ENCODE data around the gene CREB3. TPM values are rescaled to one million over a fixed set of nuclear protein-coding genes. Genes with fewer than 3 reads are reported as not detected.

CREB3 gene
- polyA plus RNA-seq, 10 donors = 20.9 to 29.3 (median 25.4) TPM

DNA sequence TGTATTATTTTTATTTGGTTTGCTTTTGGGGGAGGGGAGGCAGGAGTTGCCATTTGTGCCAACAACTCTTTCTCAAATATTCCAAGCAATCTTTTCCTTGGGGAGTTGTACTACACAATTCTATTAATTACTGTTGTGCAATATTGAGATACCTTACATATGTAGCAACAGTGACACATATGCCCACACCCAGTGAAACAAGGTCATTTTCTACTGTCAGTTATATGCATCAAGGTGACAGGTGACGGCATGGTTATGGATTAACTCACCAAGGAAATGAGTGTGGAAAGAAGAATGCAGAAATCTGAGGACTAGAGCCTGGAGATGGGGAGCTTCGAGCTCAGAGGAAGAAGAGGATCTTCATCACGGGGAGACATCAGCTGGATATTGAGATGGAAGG, 39.5 kb downstream of the CREB3 start:
- no peak for DNase-seq

DNA sequence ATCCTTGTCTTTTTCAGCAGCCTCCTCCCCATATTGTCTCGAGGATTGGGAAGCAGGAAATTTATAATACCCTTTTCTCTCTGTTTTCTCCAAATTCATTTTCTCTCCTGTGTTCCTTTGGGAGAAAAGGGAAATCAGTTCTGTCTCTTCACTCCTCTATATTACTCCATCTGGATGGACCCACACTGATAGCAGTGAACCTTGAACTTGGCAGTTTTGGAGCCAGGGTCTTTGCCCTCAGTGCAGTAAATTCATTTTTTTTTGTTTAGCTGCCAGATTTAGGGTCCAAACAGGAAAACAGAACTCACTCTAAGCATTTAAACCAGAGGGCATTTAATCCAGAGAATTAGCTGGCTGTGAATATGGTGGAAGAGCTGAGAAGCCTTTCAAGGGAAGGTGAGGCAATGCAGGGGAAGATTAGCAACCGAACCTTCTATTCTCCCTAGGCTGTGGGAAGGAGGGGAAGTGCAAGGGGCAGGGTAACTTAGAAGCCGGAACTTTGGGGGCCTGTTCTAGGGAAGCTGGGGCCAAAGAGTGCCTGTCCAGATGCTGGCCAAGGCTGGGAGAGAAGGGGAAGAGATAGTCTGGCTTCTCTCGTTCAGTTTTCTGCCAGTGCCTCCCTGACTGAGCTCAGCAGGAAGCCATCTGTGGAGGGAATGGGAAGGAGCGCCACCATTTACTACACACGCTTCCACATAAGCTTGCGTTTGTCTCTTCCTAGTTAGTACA, 42.6 kb downstream of the CREB3 start:
- peak in 1 of 3 donors; percentile 44 for DNase-seq

DNA sequence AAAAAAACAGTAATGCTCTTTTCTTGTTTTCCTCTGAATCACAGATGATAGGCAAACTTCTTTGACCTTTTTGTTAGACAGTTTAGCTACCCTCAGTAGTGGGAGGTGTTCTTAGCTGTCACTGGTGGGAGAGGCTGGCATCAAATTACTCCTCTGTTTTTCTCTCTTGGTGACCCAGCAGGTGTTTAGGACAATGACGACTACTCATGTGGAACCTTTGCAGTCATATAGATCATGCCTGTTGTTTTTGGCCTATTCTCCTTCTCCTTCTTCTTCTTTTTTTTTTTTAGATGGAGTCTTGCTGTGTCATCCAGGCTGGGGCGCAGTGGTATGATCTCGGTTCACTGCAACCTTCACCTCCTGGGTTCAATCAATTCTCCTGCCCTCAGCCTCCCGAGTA, 43.6 kb downstream of the CREB3 start:
- DNase-seq = no peak

DNA sequence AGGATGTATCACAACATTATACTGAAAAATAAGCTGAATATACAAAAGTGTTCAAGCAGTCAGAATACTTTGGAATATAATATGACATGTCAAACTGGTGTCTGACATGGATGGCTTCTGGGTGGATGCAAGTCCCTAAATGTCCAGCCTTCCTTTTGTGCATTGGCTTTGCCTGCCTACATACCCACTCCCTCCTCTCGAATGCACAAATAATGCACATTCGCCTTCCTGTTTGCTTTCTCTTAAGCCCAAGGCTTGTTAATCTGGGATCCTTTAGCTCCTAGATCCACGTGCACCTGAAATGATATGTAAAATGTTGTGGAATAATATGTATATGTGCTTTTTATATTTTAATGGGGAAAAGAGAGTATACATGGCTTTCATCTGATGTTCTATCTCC, 46.0 kb downstream of the CREB3 start:
- DNase-seq = no peak

DNA sequence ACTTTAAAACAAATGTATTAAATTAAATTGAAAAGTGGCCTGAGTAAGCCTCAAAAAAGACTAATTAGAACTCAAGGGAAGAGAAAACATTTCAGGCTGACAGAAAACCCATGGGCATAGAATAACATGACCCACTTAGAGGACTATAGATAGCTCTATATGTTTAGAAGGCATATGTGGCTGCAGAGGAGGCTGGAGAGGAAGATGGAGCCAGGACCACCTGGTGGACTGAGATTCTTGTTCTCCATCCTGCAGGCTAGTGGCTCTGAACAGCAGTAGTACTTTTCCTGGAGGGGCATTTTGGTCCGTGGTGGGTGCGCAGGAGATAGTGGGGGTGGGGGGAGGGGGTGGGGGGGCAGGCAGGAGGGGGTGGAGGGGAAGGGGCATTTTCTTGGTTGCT, 48.6 kb downstream of the CREB3 start:
- DNase-seq = no peak

DNA sequence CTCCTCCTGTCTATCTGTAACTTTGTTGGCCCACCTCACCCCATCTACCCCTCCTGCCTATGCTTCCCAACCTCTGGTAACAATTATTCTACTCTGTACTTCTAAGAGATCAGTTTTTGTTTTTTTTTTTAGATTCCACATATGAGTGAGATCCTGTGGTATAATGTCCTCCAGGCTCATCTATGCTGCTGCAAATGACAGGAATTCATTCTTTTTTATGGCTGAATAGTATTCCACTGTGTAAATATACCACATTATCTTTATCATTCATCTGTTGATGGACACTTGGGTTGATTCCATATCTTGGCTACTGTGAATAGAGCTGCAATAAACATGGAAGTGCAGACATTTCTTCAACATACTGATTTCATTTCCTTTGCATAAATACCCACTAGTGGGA, 51.0 kb downstream of the CREB3 start:
- no peak for DNase-seq

Other genes starting within 250 kb of the CREB3 start
- gene RUSC2, start 242.6 kb upstream of the CREB3 start, polyA plus RNA-seq (ENCODE audit: insufficient read length in 10 of 10) = 10 to 100 TPM; 42.8 to 61.2 (median 54.5) TPM
- gene TESK1, start 127.4 kb upstream of the CREB3 start, polyA plus RNA-seq (ENCODE audit: insufficient read length in 10 of 10) = 10 to 100 TPM; 30.3 to 41.7 (median 33.7) TPM
- 1 to 10 TPM; 1.1 to 3.1 (median 1.7) TPM for gene CD72, start 114.3 kb upstream of the CREB3 start, polyA plus RNA-seq (ENCODE audit: insufficient read length in 10 of 10)
- gene SIT1, start 81.7 kb upstream of the CREB3 start, polyA plus RNA-seq (ENCODE audit: insufficient read length in 10 of 10) = 1 to 10 TPM in 1 of 10 donors, under 1 TPM in 5, not detected in 4; 0.15 to 2.5 (median 0.33) TPM
- 1 to 10 TPM in 1 of 10 donors, not detected in 9; 7.1 TPM for gene RMRP, start 74.6 kb upstream of the CREB3 start, polyA plus RNA-seq (ENCODE audit: insufficient read length in 10 of 10)
- 10 to 100 TPM; 13.8 to 23.0 (median 17.6) TPM for gene CCDC107, start 74.4 kb upstream of the CREB3 start, polyA plus RNA-seq (ENCODE audit: insufficient read length in 10 of 10)
- gene ARHGEF39, start 67.5 kb upstream of the CREB3 start, polyA plus RNA-seq (ENCODE audit: insufficient read length in 10 of 10) = 1 to 10 TPM; 2.6 to 6.7 (median 5.2) TPM
- gene CA9, start 58.7 kb upstream of the CREB3 start, polyA plus RNA-seq (ENCODE audit: insufficient read length in 10 of 10) = 1 to 10 TPM in 1 of 10 donors, under 1 TPM in 8, not detected in 1; 0.42 to 1.6 (median 0.82) TPM
- gene TPM2, start 42.7 kb upstream of the CREB3 start, polyA plus RNA-seq (ENCODE audit: insufficient read length in 10 of 10) = 1,000 to 10,000 TPM; 4,673 to 8,611 (median 7,912) TPM
- gene TLN1, start 471 bp upstream of the CREB3 start, polyA plus RNA-seq (ENCODE audit: insufficient read length in 10 of 10) = 100 to 1,000 TPM in 6 of 10 donors, 10 to 100 TPM in 4; 96.0 to 136 (median 108) TPM
- gene GBA2, start 16.6 kb downstream of the CREB3 start, polyA plus RNA-seq (ENCODE audit: insufficient read length in 10 of 10) = 10 to 100 TPM; 41.8 to 88.0 (median 62.3) TPM
- 10 to 100 TPM; 16.9 to 20.5 (median 19.3) TPM for gene RGP1, start 16.6 kb downstream of the CREB3 start, polyA plus RNA-seq (ENCODE audit: insufficient read length in 10 of 10)
- gene MSMP, start 21.6 kb downstream of the CREB3 start, polyA plus RNA-seq (ENCODE audit: insufficient read length in 10 of 10) = 1 to 10 TPM in 3 of 10 donors, not detected in 7; 1.3 to 1.6 (median 1.4) TPM
- 10 to 100 TPM; 21.0 to 31.5 (median 25.8) TPM for gene NPR2, start 58.9 kb downstream of the CREB3 start, polyA plus RNA-seq (ENCODE audit: insufficient read length in 10 of 10)
- 1 to 10 TPM; 1.1 to 3.5 (median 1.8) TPM for gene SPAG8, start 79.6 kb downstream of the CREB3 start, polyA plus RNA-seq (ENCODE audit: insufficient read length in 10 of 10)
- 10 to 100 TPM; 23.9 to 33.1 (median 30.3) TPM for gene HINT2, start 82.4 kb downstream of the CREB3 start, polyA plus RNA-seq (ENCODE audit: insufficient read length in 10 of 10)
- gene FAM221B, start 96.1 kb downstream of the CREB3 start, polyA plus RNA-seq (ENCODE audit: insufficient read length in 10 of 10) = under 1 TPM in 8 of 10 donors, not detected in 2; 0.08 to 0.52 (median 0.21) TPM
- 10 to 100 TPM; 14.0 to 21.2 (median 18.4) TPM for gene TMEM8B, start 96.6 kb downstream of the CREB3 start, polyA plus RNA-seq (ENCODE audit: insufficient read length in 10 of 10)
- under 1 TPM in 1 of 10 donors, not detected in 9; 0.12 TPM for gene OR13J1, start 137.7 kb downstream of the CREB3 start, polyA plus RNA-seq (ENCODE audit: insufficient read length in 10 of 10)
- gene HRCT1, start 173.5 kb downstream of the CREB3 start, polyA plus RNA-seq (ENCODE audit: insufficient read length in 10 of 10) = 1 to 10 TPM in 8 of 10 donors, under 1 TPM in 2; 0.74 to 2.6 (median 1.7) TPM
- gene SPAAR, start 176.8 kb downstream of the CREB3 start, polyA plus RNA-seq (ENCODE audit: insufficient read length in 10 of 10) = 1 to 10 TPM; 1.0 to 2.9 (median 1.7) TPM
- gene OR2S2, start 225.5 kb downstream of the CREB3 start, polyA plus RNA-seq (ENCODE audit: insufficient read length in 10 of 10) = under 1 TPM in 3 of 10 donors, not detected in 7; 0.24 to 0.31 (median 0.27) TPM

All from muscle of back (tissue), 11 donors.